T-helper 1 cell treated with Interleukin-12 subunit alpha and Interleukin-12 subunit beta and Interleukin-4 antibody, amounts not matched to agents 30 ng/mL and 1 ng/mL, for 36 hours (primary cell): ENCODE data around the gene DOCK7. TPM values are rescaled to one million over a fixed set of nuclear protein-coding genes. Genes with fewer than 3 reads are reported as not detected.

Experiments used
- intact Hi-C: fragments of 100-400 bp; cut with micrococcal nuclease; formaldehyde crosslinking; loops from one replicate; pipeline ENCODE4 v1.15.1; 2024
- total RNA-seq: library from RNA; stranded (reverse); gene quantifications from 2 replicates; pipeline ENCODE4 v1.2.3, GENCODE V29; 2022

The DOCK7 gene
- total RNA-seq, 1 donor from 2014 or later = 5.1 TPM

- intact Hi-C loops = no loop called here
These were observed 263.8 kb downstream of the DOCK7 start for GRCh38 chr1:62424411-62424810.

- intact Hi-C loops = no loop called here
These were observed 264.5 kb downstream of the DOCK7 start for GRCh38 chr1:62423580-62424242.

DNA sequence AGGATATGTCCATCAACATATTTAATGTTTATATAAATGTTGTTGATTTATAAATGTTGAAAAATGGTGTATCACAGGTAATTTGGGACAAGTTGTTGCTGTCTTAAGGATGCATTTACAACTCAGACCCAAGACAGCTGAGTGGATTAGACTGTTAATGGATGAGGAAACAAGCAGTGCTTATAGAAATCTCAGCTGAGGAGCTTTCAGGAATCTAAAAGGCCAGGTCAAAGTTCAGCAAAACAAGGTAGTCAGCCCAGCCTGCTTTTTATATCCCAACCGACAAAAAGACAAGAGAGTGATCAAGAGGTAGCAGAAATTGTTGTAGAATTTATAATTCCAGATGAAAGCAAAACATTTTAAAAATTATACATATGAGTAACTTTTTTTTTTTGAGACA, 268.0 kb downstream of the DOCK7 start:
- intact Hi-C loops = no loop called here

DNA sequence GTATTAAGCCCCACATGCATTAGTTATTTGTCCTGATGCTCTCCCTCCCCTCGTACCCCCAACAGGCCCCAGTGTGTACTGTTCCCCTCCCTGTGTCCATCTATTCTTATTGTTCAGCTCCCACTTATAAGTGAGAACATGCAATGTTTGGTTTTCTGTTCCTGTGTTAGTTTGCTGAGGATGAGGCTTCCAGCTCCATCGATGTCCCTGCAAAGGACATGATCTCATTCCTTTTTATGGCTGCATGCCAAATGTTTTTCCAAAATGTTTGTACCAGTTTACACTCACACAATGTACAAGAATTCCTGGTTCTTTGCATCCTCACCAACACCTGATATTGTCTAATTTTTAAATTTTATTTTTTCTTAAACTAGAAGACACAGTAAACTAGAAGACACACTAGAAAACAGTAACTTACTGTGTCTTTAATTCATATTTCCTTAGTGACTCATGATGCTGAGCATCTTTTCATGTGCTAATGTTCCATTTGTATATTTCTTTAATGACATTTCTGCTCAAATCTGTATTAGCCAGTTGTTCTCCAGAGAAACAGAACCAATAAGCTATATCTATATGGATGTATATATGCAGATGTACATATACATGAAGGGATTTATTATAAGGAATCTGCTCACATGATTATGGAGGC, 270.7 kb downstream of the DOCK7 start:
- intact Hi-C loops = no loop called here

GRCh38 chr1:62415687-62416086, 272.5 kb downstream of the DOCK7 start:
- intact Hi-C loops = no loop called here

DNA sequence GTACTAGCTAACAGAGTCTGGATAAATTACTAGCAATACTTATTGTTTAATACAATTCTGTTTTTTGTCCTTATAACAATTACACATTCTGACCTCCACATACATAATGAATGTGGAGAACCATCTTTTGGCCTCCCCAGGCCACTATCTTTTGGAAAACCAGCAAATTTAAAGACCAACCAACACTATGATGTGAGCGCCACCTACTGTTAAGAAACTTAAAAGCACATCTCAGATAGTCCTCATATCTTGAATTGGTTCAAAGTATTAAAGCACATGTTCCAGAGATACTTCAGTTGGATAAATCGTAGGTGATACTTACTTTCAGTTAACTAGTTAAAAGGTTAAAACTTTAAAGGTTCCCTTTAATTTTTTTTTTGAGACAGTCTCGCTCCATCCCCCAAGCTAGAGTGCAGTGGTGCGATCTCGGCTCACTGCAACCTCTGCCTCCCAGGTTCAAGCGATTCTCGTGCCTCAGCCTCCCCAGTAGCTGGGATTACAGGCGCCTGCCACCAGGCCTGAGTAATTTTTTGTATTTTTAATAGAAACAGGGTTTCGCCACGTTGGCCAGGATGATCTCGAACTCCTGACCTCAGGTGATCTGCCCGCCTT, 280.7 kb downstream of the DOCK7 start:
- intact Hi-C loops = loop anchor here (1.0 kb wide), 4 partner anchors 135 to 339 kb away; no protein-coding TSS in a partner anchor

GRCh38 chr1:62406576-62406975, 281.6 kb downstream of the DOCK7 start:
- intact Hi-C loops = no loop called here

GRCh38 chr1:62405247-62405646, 282.9 kb downstream of the DOCK7 start:
- intact Hi-C loops = no loop called here

Other genes with a start within 250 kb of the DOCK7 start
- gene ANGPTL3, start 90.9 kb downstream of the DOCK7 start, total RNA-seq = not detected in 2 replicates
- 7.1 and 8.5 TPM in 2 replicates for gene ATG4C, start 95.7 kb upstream of the DOCK7 start, total RNA-seq